A549 (cell line): Measurements from ENCODE around the gene RPN2. TPM values are rescaled to one million over a fixed set of nuclear protein-coding genes. Genes with fewer than 3 reads are reported as not detected.

Experiments
- ATAC-seq, 2 experiments: fragments of 200-7000 bp in 1 of 2; fragments of >200 bp in 1 of 2; cut with Nextera tagmentation in 1 of 2; cut with Tn5 transposase in 1 of 2; 3 replicates each; pipeline versions ENCODE4 v1.8.0 to v1.9.1; 2018 to 2020; ENCODE audit warnings: mild to moderate bottlenecking in 1 of 2, moderate library complexity in 1 of 2
- CTCF ChIA-PET: fragments of 300-600 bp; sonication (Branson Sonifier 250); formaldehyde crosslinking; extraction: SDS; loops from one replicate; lab custom pipeline; 2021; ENCODE audit warnings: antibody characterized with exemption, inconsistent platforms; lab: Yijun Ruan, JAX
- POLR2A ChIA-PET: fragments of 350-600 bp; formaldehyde crosslinking; extraction: SDS; loops from one replicate; lab custom pipeline; 2021; ENCODE audit warnings: antibody characterized with exemption, inconsistent platforms; lab: Yijun Ruan, JAX
- DNase-seq, 2 experiments: peaks; one replicate each; pipeline versions ENCODE4 v3.0.0 to v3.0.0-alpha.2; 2011 to 2016; ENCODE audit warnings: low read depth in 1 of 2, low spot score in 1 of 2
- FAIRE-seq: peaks from 2 replicates; lab custom pipeline; 2011; peaks lifted over from hg19 to GRCh38; lab: Jason Lieb, UNC
- H3K27ac ChIP-seq, 2 experiments: fragments of >200 bp; sonication (Bioruptor Twin); formaldehyde crosslinking; 3 replicates each; pipeline ENCODE4 v1.5.1; 2016 to 2017
- H3K4me1 ChIP-seq: fragments of >200 bp; sonication (Bioruptor Twin); formaldehyde crosslinking; 3 replicates; pipeline ENCODE4 v1.6.1; 2016
- H3K4me2 ChIP-seq: fragments of >200 bp; sonication (Bioruptor Twin); formaldehyde crosslinking; 3 replicates; pipeline ENCODE4 v1.6.1; 2016
- H3K4me3 ChIP-seq: fragments of >200 bp; sonication (Bioruptor Twin); formaldehyde crosslinking; 3 replicates; pipeline ENCODE4 v1.5.1; 2016
- H3K9me3 ChIP-seq: fragments of >200 bp; sonication (Bioruptor Twin); formaldehyde crosslinking; 3 replicates; pipeline ENCODE4 v1.6.1; 2016
- BHLHE40 ChIP-seq: IDR thresholded peaks from 2 replicates; pipeline ENCODE4 v1.6.1; 2012; ENCODE audit warnings: low read depth, low read length, inconsistent platforms
- CBX2 ChIP-seq: fragments of 200-600 bp; sonication (generic); IDR thresholded peaks from 2 replicates; pipeline ENCODE4 v1.6.1; 2016; ENCODE audit warnings: low read depth, mild to moderate bottlenecking, borderline replicate concordance
- CBX8 ChIP-seq: fragments of 200-600 bp; sonication (generic); IDR thresholded peaks from 2 replicates; pipeline ENCODE4 v1.6.1; 2016
- EHF ChIP-seq: fragments of 250-450 bp; sonication (Bioruptor Pico); IDR thresholded peaks from 2 replicates; pipeline ENCODE4 v1.5.0; 2020; ENCODE audit warnings: mild to moderate bottlenecking
- FOSB ChIP-seq: fragments of 250-450 bp; sonication (Bioruptor Pico); IDR thresholded peaks from 2 replicates; pipeline ENCODE4 v1.5.0; 2020; ENCODE audit warnings: mild to moderate bottlenecking, moderate library complexity
- GATA3 ChIP-seq: IDR thresholded peaks from 2 replicates; pipeline ENCODE4 v1.6.1; 2012; ENCODE audit warnings: borderline replicate concordance
- HOXB5 ChIP-seq: fragments of 250-450 bp; sonication (Bioruptor Pico); IDR thresholded peaks from 2 replicates; pipeline ENCODE4 v1.5.0; 2020; ENCODE audit warnings: mild to moderate bottlenecking, moderate library complexity
- JUNB ChIP-seq: fragments of >200 bp; sonication (Bioruptor Twin); formaldehyde crosslinking; IDR thresholded peaks from 2 replicates; pipeline ENCODE4 v1.6.1; 2016
- KDM5A ChIP-seq: fragments of 200-600 bp; sonication (generic); IDR thresholded peaks from 2 replicates; pipeline ENCODE4 v1.6.1; 2016; ENCODE audit warnings: antibody characterized with exemption, mild to moderate bottlenecking
- NFE2L2 ChIP-seq: fragments of 150-350 bp; conservative IDR thresholded peaks from 2 replicates; pipeline ENCODE4 v1.6.1; 2014; ENCODE audit warnings: low read length
- RAD21 ChIP-seq, 2 experiments: fragments of >200 bp in 1 of 2; sonication (Bioruptor Twin) in 1 of 2; formaldehyde crosslinking in 1 of 2; IDR thresholded peaks in 1 of 2; conservative IDR thresholded peaks in 1 of 2; 2 replicates in 1 of 2; 3 replicates in 1 of 2; pipeline ENCODE4 v1.6.1; 2012 to 2018; ENCODE audit warnings: inconsistent platforms in 1 of 2
- RARB ChIP-seq: fragments of 250-450 bp; sonication (Bioruptor Pico); IDR thresholded peaks from 2 replicates; pipeline ENCODE4 v1.8.0; 2021; ENCODE audit warnings: mild to moderate bottlenecking, moderate library complexity
- whole genome bisulfite sequencing: methylation state at CpG from one replicate; pipeline ENCODE4 v1.1.6; 2017; ENCODE audit errors: missing lambda C conversion rate; 5-methylcytosine and 5-hydroxymethylcytosine counted together
- polyA plus RNA-seq, 4 experiments: library from polyadenylated mRNA; depleted of rRNA in 3 of 4; stranded (reverse); fragments of >200 nt; fragmentation: RNase III in 1 of 4; extraction: RNeasy Plus Mini Kit Qiagen cat#74134 plus additional on column Dnase treatment in 1 of 4; gene quantifications; 2 replicates in 3 of 4; 3 replicates in 1 of 4; pipeline ENCODE4 v1.2.3, GENCODE V29; 2011 to 2017
- TF ChIP-seq, protein P1 (sequence below): fragments of 450-650 bp; IDR thresholded peaks from 2 replicates; pipeline ENCODE4 v1.6.1; 2014; ENCODE audit warnings: antibody characterized with exemption
- TF ChIP-seq, protein P2 (sequence below): fragments of 250-450 bp; sonication (Bioruptor Pico); IDR thresholded peaks from 2 replicates; pipeline ENCODE4 v1.5.0; 2021; ENCODE audit warnings: mild to moderate bottlenecking, moderate library complexity, borderline replicate concordance
- TF ChIP-seq, protein P3 (sequence below): fragments of 250-450 bp; sonication (Bioruptor Pico); IDR thresholded peaks from 2 replicates; pipeline ENCODE4 v1.5.0; 2020; ENCODE audit warnings: low read depth, mild to moderate bottlenecking, moderate library complexity
- TF ChIP-seq, protein P4 (sequence below): IDR thresholded peaks from 2 replicates; pipeline ENCODE4 v1.6.1; 2012

Gene RPN2
- polyA plus RNA-seq, 2 of the 4 experiments (the other 2 are of a cell fraction): 282 to 391 TPM

DNA sequence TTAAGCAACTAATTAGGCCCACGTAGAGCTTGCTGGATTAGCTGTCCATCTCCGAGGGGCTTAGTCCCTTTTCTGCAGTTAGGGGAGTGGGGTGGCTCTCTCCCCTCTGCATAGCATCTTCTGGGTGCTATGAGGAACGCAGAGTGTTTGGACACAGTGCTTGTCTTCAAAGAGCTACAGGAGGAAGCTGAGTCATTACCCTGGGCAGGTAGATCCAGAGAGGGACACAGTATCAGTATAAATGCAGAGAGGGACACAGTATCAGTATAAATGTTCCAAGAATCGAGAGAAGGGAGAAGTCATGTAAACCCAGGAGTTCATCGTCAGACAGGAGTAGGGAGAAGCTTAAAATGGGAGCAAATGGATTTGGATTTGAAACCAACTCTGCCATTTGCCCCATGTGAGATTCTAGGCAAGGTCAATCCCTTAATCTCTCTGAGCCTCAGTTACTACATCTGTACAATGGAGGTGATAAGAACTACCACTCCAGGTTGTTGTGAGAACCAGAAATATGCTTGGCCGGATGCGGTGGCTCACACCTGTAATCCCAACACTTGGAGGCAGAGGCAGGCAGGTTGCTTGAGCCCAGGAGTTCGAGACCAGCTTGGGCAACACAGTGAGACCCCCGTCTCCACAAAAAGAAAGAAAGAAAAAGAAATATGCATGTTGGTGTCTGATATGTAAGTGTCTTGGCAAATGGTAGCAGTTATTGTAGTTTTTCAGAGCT is 88.0 kb downstream of the RPN2 start:
- no peak for ATAC-seq
- Histone ChIP-seq H3K9me3 (no peaks in the 10 kb centered on the region), H3K27ac (no peak overlapping the region), H3K4me2 (no peak overlapping the region), H3K4me3 (no peak overlapping the region), H3K4me1 (peaks cover 5% of the 10 kb centered on the region; the same call in 2 of the 3 replicates)
- no peak for DNase-seq
- TF ChIP-seq HOXB5: no peak
- no peak for TF ChIP-seq RARB (CRISPR knock-in tag)
- TF ChIP-seq KDM5A: no peak
- no peak for TF ChIP-seq NFE2L2
- TF ChIP-seq RAD21 (conservative IDR thresholded peaks at IDR 0.05 in 1 of 2, IDR thresholded peaks at IDR 0.05 in 1 of 2): no peak
- TF ChIP-seq, protein P1, sequence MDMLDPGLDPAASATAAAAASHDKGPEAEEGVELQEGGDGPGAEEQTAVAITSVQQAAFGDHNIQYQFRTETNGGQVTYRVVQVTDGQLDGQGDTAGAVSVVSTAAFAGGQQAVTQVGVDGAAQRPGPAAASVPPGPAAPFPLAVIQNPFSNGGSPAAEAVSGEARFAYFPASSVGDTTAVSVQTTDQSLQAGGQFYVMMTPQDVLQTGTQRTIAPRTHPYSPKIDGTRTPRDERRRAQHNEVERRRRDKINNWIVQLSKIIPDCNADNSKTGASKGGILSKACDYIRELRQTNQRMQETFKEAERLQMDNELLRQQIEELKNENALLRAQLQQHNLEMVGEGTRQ: no peak
- TF ChIP-seq GATA3: no peak
- TF ChIP-seq, protein P2, sequence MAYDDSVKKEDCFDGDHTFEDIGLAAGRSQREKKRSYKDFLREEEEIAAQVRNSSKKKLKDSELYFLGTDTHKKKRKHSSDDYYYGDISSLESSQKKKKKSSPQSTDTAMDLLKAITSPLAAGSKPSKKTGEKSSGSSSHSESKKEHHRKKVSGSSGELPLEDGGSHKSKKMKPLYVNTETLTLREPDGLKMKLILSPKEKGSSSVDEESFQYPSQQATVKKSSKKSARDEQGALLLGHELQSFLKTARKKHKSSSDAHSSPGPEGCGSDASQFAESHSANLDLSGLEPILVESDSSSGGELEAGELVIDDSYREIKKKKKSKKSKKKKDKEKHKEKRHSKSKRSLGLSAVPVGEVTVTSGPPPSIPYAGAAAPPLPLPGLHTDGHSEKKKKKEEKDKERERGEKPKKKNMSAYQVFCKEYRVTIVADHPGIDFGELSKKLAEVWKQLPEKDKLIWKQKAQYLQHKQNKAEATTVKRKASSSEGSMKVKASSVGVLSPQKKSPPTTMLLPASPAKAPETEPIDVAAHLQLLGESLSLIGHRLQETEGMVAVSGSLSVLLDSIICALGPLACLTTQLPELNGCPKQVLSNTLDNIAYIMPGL (CRISPR knock-in tag): no peak
- no peak for TF ChIP-seq EHF (CRISPR knock-in tag)
- TF ChIP-seq, protein P3, sequence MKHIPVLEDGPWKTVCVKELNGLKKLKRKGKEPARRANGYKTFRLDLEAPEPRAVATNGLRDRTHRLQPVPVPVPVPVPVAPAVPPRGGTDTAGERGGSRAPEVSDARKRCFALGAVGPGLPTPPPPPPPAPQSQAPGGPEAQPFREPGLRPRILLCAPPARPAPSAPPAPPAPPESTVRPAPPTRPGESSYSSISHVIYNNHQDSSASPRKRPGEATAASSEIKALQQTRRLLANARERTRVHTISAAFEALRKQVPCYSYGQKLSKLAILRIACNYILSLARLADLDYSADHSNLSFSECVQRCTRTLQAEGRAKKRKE (CRISPR knock-in tag): no peak
- no peak for TF ChIP-seq FOSB (CRISPR knock-in tag)
- no peak for TF ChIP-seq CBX2
- no peak for TF ChIP-seq BHLHE40
- TF ChIP-seq CBX8: no peak
- no peak for TF ChIP-seq JUNB
- no peak for FAIRE-seq
- POLR2A ChIA-PET: no interaction called here
- 63% methylated on average over 9 of the region's 9 CpGs for WGBS
- CTCF ChIA-PET: interaction anchor here (0.7 to 10.9 kb wide), 12 partner anchors 8 to 276 kb away, joined by 3 to 150 read pairs (median 6); partner anchors contain the start of genes BLCAP and MANBAL

DNA sequence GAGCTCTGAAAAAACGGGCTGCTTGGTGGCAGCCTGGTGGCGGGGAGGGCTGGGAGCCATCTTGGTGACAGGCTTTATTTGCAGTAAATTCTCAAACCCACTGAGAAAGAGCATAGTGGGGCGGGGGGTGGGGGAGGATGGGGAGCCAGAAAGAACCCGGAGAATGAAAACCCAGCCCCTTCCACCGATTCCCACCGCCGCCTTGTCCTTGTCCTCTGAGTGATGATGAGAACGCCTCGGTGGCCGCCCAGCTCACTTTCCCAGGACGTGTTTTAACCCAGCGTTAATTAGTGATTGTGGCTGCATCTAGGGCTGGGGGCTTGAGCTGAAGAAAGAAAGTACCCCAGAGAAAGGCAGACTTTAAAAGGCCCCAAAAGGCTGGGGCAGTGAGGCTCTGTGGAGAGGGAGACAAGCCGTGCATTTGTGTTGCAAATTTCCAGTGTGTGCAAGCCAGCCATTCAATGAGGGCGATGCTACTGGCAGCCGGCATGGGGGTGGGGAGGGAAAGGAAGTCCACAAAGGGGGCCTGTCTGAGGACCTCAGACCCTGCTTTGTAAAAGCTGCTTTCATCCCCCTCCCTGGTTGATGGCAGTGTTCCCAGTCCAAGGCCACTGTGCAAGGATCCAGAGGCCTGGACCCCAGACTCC is 88.7 kb downstream of the RPN2 start:
- Histone ChIP-seq H3K4me1 (peaks cover 5% of the 10 kb centered on the region; the same call in 2 of the 3 replicates), H3K4me2 (no peak overlapping the region), H3K4me3 (no peak overlapping the region), H3K27ac (no peak overlapping the region), H3K9me3 (no peaks in the 10 kb centered on the region)
- no peak for FAIRE-seq
- CTCF ChIA-PET: interaction anchor here (0.8 to 10.9 kb wide), 19 partner anchors 8 to 275 kb away, joined by 3 to 150 read pairs (median 6); partner anchors contain the start of genes BLCAP and MANBAL
- no peak for ATAC-seq
- POLR2A ChIA-PET: no interaction called here
- 77% methylated on average over 15 of the region's 15 CpGs for WGBS
- TF ChIP-seq, protein P4, sequence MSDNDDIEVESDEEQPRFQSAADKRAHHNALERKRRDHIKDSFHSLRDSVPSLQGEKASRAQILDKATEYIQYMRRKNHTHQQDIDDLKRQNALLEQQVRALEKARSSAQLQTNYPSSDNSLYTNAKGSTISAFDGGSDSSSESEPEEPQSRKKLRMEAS: no peak
- no peak for TF ChIP-seq CBX8
- no peak for DNase-seq
